Activated T-helper 17 cell treated with anti-CD3 and anti-CD28 coated beads, Interleukin-2, amount 50 U/mL, for 72 hours (primary cell): Measurements from ENCODE around the gene ECPAS. TPM values are rescaled to one million over a fixed set of nuclear protein-coding genes. Genes with fewer than 3 reads are reported as not detected.
A peak's percentile ranks its signal among the peaks of the same experiment; 100 is the strongest.
"Not testable (repeated sequence)": the region's sequence is repeated elsewhere in the genome, so short reads cannot be mapped to it uniquely, and the experiment has no call there.

Experiments used
- ATAC-seq: fragments of 150-1000 bp; cut with Tn5 transposase; replicated peaks from 2 replicates; pipeline ENCODE4 v1.10.0; 2021; ENCODE audit warnings: mild to moderate bottlenecking, moderate library complexity
- H3K27ac Mint-ChIP-seq: one replicate; pipeline ENCODE4 v1.8.0; 2022; ENCODE audit warnings: mixed read lengths
- H3K27me3 Mint-ChIP-seq: one replicate; pipeline ENCODE4 v1.8.0; 2022; ENCODE audit warnings: mixed read lengths
- H3K36me3 Mint-ChIP-seq: one replicate; pipeline ENCODE4 v1.8.0; 2022; ENCODE audit warnings: low read depth, mild to moderate bottlenecking, mixed read lengths
- H3K4me1 Mint-ChIP-seq: one replicate; pipeline ENCODE4 v1.8.0; 2022; ENCODE audit warnings: mixed read lengths
- H3K4me3 Mint-ChIP-seq: one replicate; pipeline ENCODE4 v1.8.0; 2022; ENCODE audit warnings: mild to moderate bottlenecking, mixed read lengths
- H3K9me3 Mint-ChIP-seq: one replicate; pipeline ENCODE4 v1.8.0; 2022; ENCODE audit warnings: mixed read lengths
- total RNA-seq, 2 donors: library from RNA; stranded (reverse); gene quantifications; one replicate each; pipeline ENCODE4 v1.2.3, GENCODE V29; 2022

The ECPAS gene
- total RNA-seq, 2 donors from 2014 or later = 77.4 to 103 TPM

DNA sequence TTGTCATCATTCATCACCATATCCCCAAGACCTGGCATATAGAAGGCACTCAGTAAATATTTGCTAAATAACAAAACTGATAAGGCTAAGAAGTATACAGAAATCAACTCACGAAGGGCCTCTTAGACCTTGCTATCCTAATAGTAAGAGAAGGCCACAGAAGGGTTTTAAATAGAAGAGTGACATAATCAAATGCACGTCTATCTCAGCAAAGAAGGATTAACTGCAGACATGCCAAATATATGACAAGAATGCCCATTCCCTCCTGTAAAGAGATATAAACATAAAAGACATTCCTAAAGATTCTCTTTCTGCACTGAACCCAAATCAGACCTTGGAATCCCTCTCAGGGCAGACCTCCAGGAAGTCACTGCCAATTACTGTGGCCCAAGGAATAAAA is 34.1 kb downstream of the ECPAS start:
- peaks cover 6% of the 10 kb centered on the region for H3K4me1 Mint-ChIP-seq
- no peak overlapping the region for H3K4me3 Mint-ChIP-seq
- no peaks in the 10 kb centered on the region for H3K27me3 Mint-ChIP-seq
- H3K36me3 Mint-ChIP-seq = peaks cover 55% of the 10 kb centered on the region
- H3K9me3 Mint-ChIP-seq = no peaks in the 10 kb centered on the region
- H3K27ac Mint-ChIP-seq = no peak overlapping the region
- ATAC-seq = no peak

DNA sequence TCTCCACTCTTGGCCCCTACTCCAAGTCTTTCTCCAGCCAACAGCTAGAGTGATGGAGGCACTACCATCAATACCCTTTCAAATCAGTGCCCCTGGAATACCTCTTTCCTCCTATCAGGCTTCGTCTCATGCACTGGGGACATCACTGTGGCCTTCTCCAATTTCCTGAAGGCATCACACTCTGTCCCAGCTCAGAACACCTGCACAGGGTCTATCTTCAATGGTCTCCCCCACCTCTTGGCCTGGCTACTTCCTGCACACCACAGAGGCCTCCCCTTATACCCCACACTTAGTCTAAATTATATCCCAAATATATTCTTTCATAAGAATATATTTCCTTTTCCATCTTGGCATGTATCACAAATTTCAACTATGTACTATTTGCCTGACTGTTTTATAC is 34.5 kb downstream of the ECPAS start:
- Mint-ChIP-seq H3K9me3 (no peaks in the 10 kb centered on the region), H3K36me3 (peaks cover 60% of the 10 kb centered on the region), H3K27ac (no peak overlapping the region), H3K27me3 (no peaks in the 10 kb centered on the region), H3K4me3 (no peak overlapping the region), H3K4me1 (peaks cover 6% of the 10 kb centered on the region)
- ATAC-seq = no peak

DNA sequence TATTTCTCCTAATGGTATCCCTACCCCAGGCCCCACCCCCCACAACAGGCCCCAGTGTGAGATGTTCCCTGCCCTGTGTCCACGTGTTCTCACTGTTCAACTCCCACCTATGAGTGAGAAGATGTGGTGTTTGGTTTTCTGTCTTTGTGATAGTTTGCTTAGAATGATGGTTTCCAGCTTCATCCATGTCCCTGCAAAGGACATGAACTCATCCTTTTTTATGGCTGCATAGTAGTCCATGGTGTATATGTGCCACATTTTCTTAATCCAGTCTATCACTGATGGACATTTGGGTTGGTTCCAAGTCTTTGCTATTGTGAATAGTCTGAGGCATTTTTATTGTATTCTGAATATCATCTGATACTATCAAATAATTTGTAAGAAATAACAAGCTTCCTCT is 38.4 kb downstream of the ECPAS start:
- not testable (repeated sequence) for H3K4me1 Mint-ChIP-seq, H3K27me3 Mint-ChIP-seq, ATAC-seq, H3K9me3 Mint-ChIP-seq, H3K27ac Mint-ChIP-seq, H3K4me3 Mint-ChIP-seq
- H3K36me3 Mint-ChIP-seq = peaks cover 88% of the 10 kb centered on the region

DNA sequence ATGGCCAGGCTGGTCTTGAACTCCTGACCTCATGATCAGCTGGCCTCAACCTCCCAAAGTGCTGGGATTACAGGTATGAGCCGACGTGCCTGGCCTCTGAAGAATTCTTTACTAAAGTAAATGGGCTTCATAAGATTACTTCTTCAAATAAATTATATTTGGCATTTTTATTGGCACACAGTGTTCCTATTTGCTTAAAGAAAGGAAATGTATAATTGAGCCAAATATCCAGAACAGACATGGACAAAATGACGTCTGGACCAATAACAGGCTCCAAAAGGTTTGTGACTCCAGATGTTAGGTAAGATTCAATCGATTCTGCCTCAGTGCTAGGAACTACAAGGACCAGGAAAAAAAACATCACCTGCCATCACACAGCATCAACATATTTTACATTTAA is 40.7 kb downstream of the ECPAS start:
- peaks cover 5% of the 10 kb centered on the region for H3K4me1 Mint-ChIP-seq
- no peaks in the 10 kb centered on the region for H3K9me3 Mint-ChIP-seq
- H3K4me3 Mint-ChIP-seq = no peak overlapping the region
- no peak overlapping the region for H3K27ac Mint-ChIP-seq
- H3K36me3 Mint-ChIP-seq = peaks cover 97% of the 10 kb centered on the region
- no peak for ATAC-seq
- H3K27me3 Mint-ChIP-seq = no peaks in the 10 kb centered on the region

DNA sequence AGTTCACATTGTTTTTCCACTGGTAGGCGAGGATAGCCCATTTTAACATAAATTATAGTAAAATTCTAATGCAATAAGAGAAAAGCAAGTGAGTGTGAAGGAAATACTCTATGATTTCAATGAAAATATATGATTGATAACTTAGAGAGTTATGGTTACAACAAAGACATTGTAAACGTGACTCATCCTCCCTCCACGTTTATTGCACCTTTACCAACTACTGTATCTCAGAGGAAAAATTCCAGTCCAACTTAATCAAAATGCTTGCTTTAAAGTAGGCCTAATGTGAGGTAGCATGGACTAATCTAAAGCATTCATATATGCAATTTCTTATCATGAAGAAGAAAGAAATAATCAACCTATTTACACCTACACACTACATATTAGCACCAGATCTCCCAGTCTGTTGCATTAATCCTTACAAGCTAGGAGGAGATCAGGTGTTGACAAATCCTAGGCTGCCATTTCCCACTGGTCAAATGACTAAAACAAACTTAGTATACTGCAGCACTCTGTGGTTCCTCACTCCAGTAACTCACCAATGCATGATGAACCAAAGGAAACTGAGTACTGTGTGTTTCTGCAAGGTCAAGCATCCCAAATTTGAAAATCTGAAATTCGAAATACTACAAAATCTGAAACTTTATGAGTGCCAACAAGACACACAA is 41.7 kb downstream of the ECPAS start:
- H3K4me1 Mint-ChIP-seq = peaks cover 5% of the 10 kb centered on the region
- H3K27ac Mint-ChIP-seq = no peak overlapping the region
- H3K27me3 Mint-ChIP-seq = no peaks in the 10 kb centered on the region
- H3K36me3 Mint-ChIP-seq = peaks cover 96% of the 10 kb centered on the region
- no peak for ATAC-seq
- H3K9me3 Mint-ChIP-seq = no peaks in the 10 kb centered on the region
- no peak overlapping the region for H3K4me3 Mint-ChIP-seq

DNA sequence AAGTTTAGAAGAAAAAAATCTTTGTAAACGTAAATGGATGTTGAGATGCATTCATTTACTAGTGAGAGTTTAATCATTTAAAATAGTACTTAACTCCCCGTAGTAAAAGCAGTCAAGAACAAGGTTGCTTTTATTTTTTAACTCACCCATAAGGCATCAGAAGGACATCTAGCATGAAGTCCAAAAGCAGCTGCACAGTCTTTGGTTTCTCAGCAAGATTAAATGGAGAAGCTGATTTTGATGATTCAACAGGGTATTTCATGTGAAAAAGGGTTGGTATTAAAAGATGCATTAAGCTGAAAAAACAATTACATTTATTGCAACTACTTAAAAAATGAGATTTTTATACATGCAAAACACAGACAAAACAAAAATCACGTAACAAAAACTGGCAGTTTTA is 44.0 kb downstream of the ECPAS start:
- Mint-ChIP-seq H3K9me3 (no peaks in the 10 kb centered on the region), H3K4me3 (no peak overlapping the region), H3K27me3 (no peaks in the 10 kb centered on the region), H3K4me1 (peaks cover 5% of the 10 kb centered on the region), H3K27ac (no peak overlapping the region), H3K36me3 (peaks cover 94% of the 10 kb centered on the region)
- ATAC-seq = no peak

DNA sequence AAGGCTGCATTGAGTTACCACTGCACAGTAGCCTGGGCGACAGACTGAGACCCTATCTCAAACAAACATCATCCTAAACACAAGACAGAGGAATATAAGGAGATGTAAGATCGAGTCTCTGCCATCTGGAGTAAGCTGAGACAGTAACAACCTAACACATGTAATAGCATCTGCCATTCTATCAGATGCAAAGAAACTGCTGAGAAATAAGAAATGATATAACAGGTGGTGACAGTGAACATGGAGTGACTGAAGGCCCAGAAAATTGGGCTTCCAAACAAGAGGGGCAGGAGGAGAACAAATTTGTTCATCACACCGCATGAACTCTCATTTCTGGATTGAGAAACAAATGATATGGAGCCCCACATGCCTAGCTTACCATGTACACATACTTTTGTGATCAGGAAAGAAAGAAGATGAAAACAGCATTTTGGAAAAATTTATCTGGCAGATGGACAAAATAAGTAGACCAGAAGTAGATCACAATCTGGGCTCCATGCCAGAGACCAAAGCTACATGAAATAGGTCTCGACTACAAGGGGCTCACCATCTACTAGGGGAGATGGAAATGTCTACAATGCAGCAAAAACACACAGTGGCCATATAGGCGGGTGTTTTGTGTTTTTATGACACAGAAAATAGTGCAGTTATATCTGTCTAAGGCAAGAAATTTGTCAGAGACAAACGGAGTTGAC is 45.5 kb downstream of the ECPAS start:
- H3K27me3 Mint-ChIP-seq = no peaks in the 10 kb centered on the region
- ATAC-seq = no peak
- H3K4me1 Mint-ChIP-seq = peaks cover 5% of the 10 kb centered on the region
- no peaks in the 10 kb centered on the region for H3K9me3 Mint-ChIP-seq
- no peak overlapping the region for H3K4me3 Mint-ChIP-seq
- peaks cover 90% of the 10 kb centered on the region for H3K36me3 Mint-ChIP-seq
- H3K27ac Mint-ChIP-seq = no peak overlapping the region

DNA sequence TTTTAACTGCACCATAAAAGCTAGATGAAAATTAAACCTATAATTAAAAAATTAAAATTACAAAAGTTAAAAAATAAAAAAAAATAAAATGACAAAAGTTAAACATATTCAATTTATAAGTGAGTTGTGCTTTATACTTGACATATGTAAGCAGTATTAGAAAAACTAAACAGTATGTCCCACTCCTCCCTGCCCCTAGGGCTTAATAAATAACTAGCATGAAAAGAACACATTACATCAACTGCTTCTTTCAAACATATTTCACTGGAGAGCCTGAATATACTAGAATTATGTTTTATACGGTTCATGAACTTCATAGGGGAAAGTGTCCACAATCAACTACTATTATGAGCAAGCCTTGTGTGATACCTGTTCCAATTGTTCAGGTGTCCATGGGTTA is 47.6 kb downstream of the ECPAS start:
- no peaks in the 10 kb centered on the region for H3K9me3 Mint-ChIP-seq
- no peak for ATAC-seq
- H3K27me3 Mint-ChIP-seq = no peaks in the 10 kb centered on the region
- H3K4me3 Mint-ChIP-seq = no peak overlapping the region
- H3K36me3 Mint-ChIP-seq = peaks cover 90% of the 10 kb centered on the region
- H3K4me1 Mint-ChIP-seq = peaks cover 5% of the 10 kb centered on the region
- H3K27ac Mint-ChIP-seq = no peak overlapping the region

DNA sequence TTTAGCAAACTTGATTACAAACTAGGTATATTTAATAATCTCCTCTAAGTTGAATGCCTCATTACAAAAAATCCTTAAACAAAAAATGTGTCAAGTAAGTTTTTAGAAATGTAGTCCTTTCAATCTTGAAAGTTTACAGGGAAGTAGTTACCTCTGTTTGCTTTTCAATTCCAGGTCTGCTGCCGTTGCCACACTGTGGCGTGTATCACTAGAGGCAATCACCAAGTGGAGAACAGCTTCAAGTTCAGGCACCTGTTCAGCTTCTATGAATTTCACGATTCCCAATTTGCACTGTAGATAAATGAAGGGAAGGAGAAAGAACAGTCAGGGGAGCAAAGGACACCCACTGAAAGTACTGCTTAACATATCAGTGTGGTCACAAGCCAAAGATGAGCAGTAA is 51.1 kb downstream of the ECPAS start:
- Mint-ChIP-seq H3K27ac (no peak overlapping the region), H3K9me3 (no peaks in the 10 kb centered on the region), H3K27me3 (no peaks in the 10 kb centered on the region), H3K36me3 (peaks cover 89% of the 10 kb centered on the region), H3K4me3 (no peak overlapping the region), H3K4me1 (no peaks in the 10 kb centered on the region)
- ATAC-seq = no peak

DNA sequence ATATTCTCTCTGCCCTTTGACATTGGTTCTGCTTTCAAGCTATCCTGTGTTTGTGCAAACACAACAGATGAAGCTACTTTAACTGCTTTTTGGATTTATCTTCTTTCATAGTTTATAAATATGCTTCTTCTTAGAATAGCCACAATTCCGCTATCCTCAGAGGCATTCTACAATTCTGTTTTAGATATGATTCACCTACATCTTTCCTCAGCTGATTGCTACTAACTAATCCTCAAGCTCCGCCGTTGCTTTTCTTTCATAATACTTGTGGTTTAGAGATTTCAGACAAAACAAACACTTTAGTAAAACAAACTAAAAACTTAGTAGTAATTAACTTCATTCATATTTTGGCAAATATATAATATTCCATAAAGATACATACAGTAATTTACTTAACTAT is 52.5 kb downstream of the ECPAS start:
- Mint-ChIP-seq H3K4me1 (no peaks in the 10 kb centered on the region), H3K9me3 (no peaks in the 10 kb centered on the region), H3K36me3 (peaks cover 93% of the 10 kb centered on the region), H3K4me3 (no peak overlapping the region), H3K27me3 (no peaks in the 10 kb centered on the region), H3K27ac (no peak overlapping the region)
- no peak for ATAC-seq

DNA sequence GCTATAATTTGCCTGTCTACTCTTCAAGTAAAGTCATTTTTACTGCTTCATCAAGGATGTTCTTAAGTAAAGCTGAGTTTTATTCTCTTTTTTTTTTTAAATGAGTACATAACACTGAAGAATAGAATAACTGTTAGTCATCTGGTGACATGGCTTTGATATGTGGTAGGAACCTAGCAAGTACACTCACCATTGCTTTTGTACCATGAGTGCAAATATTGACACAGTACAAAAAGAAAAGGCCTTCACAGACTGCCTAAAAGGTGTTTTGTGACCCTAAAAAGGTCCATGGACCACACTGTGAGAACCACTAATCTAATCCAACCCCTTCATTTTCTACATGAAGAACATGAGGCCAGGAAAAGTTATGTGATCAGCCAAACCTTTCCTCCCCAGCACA is 55.0 kb downstream of the ECPAS start:
- Mint-ChIP-seq H3K4me3 (no peak overlapping the region), H3K36me3 (peaks cover 99% of the 10 kb centered on the region), H3K27ac (no peak overlapping the region), H3K4me1 (no peaks in the 10 kb centered on the region), H3K9me3 (no peaks in the 10 kb centered on the region), H3K27me3 (no peaks in the 10 kb centered on the region)
- no peak for ATAC-seq

DNA sequence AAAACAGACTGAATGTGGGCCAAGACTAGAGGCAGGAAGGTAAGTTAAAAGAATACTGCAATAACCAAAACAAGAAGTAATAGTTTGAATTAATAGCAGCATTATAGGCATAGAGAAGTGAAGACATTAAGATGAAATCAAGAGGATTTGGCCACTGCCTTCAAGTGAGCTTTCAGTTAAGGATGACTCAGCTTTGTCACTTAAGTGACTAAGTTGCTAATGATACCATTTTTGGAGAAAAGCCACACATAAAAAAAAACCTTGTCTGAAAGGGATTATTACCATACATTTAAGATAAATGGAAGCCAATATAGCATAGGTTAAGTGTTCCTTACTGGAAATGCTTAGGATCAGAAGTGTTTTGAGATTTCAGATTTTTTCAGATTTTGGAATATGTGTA is 57.0 kb downstream of the ECPAS start:
- Mint-ChIP-seq H3K9me3 (no peaks in the 10 kb centered on the region), H3K4me3 (no peak overlapping the region), H3K36me3 (peaks cover 99% of the 10 kb centered on the region), H3K4me1 (no peaks in the 10 kb centered on the region), H3K27me3 (no peaks in the 10 kb centered on the region), H3K27ac (no peak overlapping the region)
- ATAC-seq = peak; percentile 87

DNA sequence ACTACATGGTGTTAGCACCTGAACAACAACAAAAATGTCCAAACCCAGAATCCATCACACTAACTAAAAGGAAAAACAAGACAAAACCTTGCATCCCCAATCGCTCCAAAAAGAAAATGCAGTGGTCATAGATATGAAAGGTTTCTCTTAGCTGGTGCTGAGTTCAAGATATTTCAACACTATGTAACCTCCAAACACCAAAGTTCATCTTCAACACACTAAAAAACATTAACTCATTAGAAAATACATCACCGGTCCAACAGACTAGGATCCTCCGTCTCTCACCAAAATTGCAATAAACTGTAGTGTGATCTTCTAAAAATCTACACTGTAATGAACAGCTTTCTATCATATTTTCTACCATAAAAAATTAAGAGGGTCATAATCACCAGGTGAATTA is 60.8 kb downstream of the ECPAS start:
- Mint-ChIP-seq H3K4me1 (no peaks in the 10 kb centered on the region), H3K27me3 (no peaks in the 10 kb centered on the region), H3K9me3 (no peaks in the 10 kb centered on the region), H3K27ac (peak overlapping the region; percentile 34), H3K4me3 (no peak overlapping the region), H3K36me3 (peaks cover 97% of the 10 kb centered on the region)
- no peak for ATAC-seq

DNA sequence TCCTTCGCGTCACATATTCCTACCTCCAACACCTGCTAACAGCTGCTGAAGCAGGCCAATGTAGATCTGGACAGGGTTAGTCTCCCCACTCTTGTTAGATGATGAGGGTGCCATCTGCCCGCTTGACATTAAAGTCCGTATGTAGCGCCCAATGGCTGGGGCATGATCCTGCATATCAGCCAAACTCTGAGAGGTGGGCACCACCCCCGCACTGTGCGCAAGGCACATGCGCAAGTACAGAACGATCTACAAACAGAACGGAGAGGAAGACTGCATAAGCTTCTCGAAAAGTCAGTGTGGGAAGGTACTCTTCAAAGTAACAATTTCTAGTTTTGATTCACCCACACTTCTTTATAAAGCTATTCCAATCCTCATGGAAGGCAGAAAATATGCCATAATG is 69.8 kb downstream of the ECPAS start:
- H3K27me3 Mint-ChIP-seq = no peaks in the 10 kb centered on the region
- peaks cover 100% of the 10 kb centered on the region for H3K36me3 Mint-ChIP-seq
- H3K4me3 Mint-ChIP-seq = no peak overlapping the region
- ATAC-seq = no peak
- H3K9me3 Mint-ChIP-seq = no peaks in the 10 kb centered on the region
- H3K27ac Mint-ChIP-seq = no peak overlapping the region
- H3K4me1 Mint-ChIP-seq = no peaks in the 10 kb centered on the region

DNA sequence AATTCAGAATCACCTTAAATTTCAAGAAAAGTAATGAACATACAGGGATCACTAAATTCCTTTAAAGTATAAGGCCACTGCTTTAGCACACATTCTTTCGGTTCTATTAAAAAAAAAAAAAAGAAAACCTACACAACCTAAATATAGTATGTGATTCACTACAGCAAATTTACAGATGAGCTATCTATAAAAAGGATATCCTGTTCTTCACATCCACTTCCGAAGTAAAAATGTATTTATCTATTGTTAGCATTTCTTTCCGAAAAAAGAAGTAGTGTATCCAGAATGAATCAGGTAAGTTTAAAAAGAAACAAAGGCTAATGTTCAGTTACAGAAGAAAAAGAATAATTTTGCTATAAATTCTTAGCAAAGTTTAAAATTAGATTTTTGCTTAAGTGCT is 70.2 kb downstream of the ECPAS start:
- no peaks in the 10 kb centered on the region for H3K9me3 Mint-ChIP-seq
- no peak overlapping the region for H3K4me3 Mint-ChIP-seq
- no peaks in the 10 kb centered on the region for H3K27me3 Mint-ChIP-seq
- ATAC-seq = no peak
- no peaks in the 10 kb centered on the region for H3K4me1 Mint-ChIP-seq
- peaks cover 100% of the 10 kb centered on the region for H3K36me3 Mint-ChIP-seq
- H3K27ac Mint-ChIP-seq = no peak overlapping the region
